ENCODE measurements around the gene FLNB.

FLNB gene

DNA sequence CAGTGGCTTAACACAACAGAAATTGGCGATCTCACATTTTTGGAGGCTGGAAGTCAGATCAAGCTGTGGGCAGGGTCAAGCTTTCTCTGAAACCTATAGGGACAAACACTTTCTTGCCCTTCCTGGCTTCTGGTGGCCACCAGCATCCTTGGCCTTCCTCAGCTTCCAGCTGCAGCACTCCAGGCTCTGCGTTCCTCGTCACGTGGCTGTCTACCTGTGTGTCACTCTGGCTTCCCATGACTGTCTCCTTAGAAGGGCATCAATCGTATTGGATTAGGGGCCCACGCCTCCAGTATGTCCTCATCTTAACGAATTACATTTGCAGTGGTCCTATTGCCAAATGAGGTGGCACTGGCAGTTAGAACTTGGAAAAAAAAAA, 176.7 kb downstream of the FLNB start:
- in situ Hi-C loops (cut with MboI; ENCODE audit: low pct_unique_long_range_greater_than_20kb, low sequenced_read_pairs, unreplicated experiment) = loop anchor here (5.0 kb wide), 1 partner anchor 117 kb away; no protein-coding TSS in a partner anchor
- TF ChIP-seq, protein P1, sequence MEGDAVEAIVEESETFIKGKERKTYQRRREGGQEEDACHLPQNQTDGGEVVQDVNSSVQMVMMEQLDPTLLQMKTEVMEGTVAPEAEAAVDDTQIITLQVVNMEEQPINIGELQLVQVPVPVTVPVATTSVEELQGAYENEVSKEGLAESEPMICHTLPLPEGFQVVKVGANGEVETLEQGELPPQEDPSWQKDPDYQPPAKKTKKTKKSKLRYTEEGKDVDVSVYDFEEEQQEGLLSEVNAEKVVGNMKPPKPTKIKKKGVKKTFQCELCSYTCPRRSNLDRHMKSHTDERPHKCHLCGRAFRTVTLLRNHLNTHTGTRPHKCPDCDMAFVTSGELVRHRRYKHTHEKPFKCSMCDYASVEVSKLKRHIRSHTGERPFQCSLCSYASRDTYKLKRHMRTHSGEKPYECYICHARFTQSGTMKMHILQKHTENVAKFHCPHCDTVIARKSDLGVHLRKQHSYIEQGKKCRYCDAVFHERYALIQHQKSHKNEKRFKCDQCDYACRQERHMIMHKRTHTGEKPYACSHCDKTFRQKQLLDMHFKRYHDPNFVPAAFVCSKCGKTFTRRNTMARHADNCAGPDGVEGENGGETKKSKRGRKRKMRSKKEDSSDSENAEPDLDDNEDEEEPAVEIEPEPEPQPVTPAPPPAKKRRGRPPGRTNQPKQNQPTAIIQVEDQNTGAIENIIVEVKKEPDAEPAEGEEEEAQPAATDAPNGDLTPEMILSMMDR (IDR thresholded peaks at IDR 0.05; ENCODE audit: extremely low read depth, insufficient read depth, missing control alignments) = no peak
- no peak for DNase-seq (ENCODE audit: low spot score)

DNA sequence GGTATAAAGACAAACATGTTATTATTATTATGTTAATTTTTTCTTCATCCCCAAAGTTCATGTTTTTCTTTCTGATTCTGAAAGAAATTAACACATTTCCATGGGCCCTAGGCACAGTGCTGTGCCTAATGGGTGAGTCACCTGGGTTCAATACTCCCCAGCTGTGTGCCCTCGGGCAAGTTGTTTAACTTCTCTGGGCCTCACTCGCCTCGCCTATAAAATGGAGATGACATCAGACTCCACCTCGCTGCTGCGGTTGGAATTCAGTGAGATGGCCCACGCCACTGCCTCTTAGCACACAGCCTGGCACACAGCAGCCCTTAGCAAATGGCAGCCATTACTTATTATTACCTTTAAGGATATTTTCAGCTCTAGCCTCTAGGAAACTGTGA, 179.9 kb downstream of the FLNB start:
- in situ Hi-C loops (cut with MboI; ENCODE audit: low pct_unique_long_range_greater_than_20kb, low sequenced_read_pairs, unreplicated experiment) = loop anchor here (5.0 kb wide), 1 partner anchor 114 kb away; no protein-coding TSS in a partner anchor
- no peak for DNase-seq (ENCODE audit: low spot score)
- TF ChIP-seq, protein P1 (IDR thresholded peaks at IDR 0.05; ENCODE audit: extremely low read depth, insufficient read depth, missing control alignments) = no peak

DNA sequence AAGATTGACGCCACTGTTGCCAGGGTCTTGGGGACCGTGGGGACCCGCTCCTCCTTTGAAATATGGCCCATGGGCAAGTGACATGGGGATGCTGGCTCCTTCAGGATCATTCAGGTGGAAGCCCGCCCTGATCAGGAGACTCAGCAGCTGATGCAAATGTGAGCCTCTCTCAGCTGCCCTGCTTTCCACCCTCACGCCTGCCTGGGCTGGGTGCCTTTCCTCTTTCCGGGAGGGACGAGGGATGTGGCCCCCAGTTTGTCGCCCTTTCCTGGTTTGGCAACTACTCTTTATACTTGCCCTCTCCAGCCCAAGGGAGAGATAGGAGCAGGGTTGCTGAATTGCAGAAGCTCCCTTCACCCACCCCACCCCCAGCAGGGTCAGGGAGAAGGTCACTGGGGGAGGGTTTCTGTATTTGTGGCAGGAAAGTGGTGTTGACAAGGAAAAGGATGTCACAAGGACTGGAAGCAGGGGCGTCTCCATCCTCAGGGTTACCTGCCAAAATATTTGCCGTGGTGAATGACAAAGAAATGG, 180.8 kb downstream of the FLNB start:
- in situ Hi-C loops (cut with MboI; ENCODE audit: low pct_unique_long_range_greater_than_20kb, low sequenced_read_pairs, unreplicated experiment) = loop anchor here (5.0 kb wide), 1 partner anchor 113 kb away; no protein-coding TSS in a partner anchor
- TF ChIP-seq, protein P1 (IDR thresholded peaks at IDR 0.05; ENCODE audit: extremely low read depth, insufficient read depth, missing control alignments) = no peak
- DNase-seq (ENCODE audit: low spot score) = no peak

DNA sequence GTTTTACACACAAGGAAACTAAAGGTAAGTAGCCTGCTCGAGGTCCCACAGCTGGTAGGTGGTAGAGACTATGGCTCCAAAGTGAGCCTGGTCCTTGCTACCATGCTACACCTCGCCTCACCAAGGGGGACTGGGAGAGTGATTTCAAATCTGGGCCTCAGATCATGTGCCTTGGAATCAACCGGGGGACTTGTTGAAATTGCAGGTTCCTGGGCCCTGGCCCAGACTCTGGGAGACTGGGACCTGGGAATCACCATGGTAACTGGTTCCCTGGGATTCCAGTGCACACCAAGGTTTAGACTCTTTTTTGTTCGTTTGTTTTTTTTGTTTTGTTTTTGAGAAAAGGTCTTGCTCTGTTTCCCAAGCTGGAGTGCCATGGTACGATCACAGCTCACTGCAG, 181.5 kb downstream of the FLNB start:
- in situ Hi-C loops (cut with MboI; ENCODE audit: low pct_unique_long_range_greater_than_20kb, low sequenced_read_pairs, unreplicated experiment) = loop anchor here (5.0 kb wide), 1 partner anchor 113 kb away; no protein-coding TSS in a partner anchor

DNA sequence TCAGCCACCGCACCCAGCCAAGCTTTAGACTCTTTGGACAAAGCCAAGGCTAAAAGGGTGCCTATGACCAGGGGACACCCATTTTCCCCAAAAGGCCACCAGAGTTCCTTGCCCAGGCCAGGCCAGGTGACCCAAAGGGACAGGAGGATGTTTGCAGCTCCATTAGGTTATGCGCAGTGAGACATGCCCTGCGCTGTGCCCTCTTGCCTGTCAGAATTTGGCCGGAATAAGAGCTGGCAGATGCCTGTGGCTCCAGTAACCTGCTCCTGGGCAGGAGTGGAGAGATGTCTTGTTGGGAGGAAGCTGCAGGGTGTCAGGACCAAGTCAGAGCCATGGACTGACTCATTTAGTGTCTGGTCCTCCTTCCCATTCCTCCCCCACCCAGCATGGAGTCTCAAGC, 182.1 kb downstream of the FLNB start:
- no peak for DNase-seq (ENCODE audit: low spot score)
- in situ Hi-C loops (cut with MboI; ENCODE audit: low pct_unique_long_range_greater_than_20kb, low sequenced_read_pairs, unreplicated experiment) = no loop called here

More for the DNA sequence above, 181.5 kb downstream of the FLNB start:
- DNase-seq (ENCODE audit: low spot score) = no peak
- TF ChIP-seq, protein P1 (IDR thresholded peaks at IDR 0.05; ENCODE audit: extremely low read depth, insufficient read depth, missing control alignments) = no peak

DNA sequence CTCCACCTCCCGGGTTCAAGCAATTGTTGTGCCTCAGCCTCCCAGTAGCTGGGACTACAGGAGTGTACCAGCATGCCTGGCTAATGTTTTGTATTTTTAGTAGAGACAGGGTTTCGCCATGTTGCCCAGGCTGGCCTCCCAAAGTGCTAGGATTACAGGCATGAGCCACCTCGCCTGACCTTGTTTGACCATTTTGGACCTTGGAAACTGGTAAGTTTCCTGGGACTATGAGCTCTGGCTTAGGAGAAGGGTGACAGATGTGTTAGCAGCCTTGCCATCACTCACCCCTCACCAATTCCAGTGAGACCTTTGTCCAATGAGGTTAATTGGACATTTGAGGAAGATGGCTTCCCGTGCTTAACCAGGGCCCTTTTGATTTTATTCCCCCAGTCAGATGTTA, 182.7 kb downstream of the FLNB start:
- TF ChIP-seq, protein P1 (IDR thresholded peaks at IDR 0.05; ENCODE audit: extremely low read depth, insufficient read depth, missing control alignments) = no peak
- DNase-seq (ENCODE audit: low spot score) = no peak
- in situ Hi-C loops (cut with MboI; ENCODE audit: low pct_unique_long_range_greater_than_20kb, low sequenced_read_pairs, unreplicated experiment) = no loop called here

More for the DNA sequence above, 182.1 kb downstream of the FLNB start:
- TF ChIP-seq, protein P1 (IDR thresholded peaks at IDR 0.05; ENCODE audit: extremely low read depth, insufficient read depth, missing control alignments) = no peak
